ENCODE data around the gene KSR2. TPM values are rescaled to one million over a fixed set of nuclear protein-coding genes. Genes with fewer than 3 reads are reported as not detected.

Gene KSR2
- total and polyA plus RNA-seq, 9 donors, result under 0.01 to 0.14 (median 0.04) TPM; not detected in 3

- Histone ChIP-seq H3K9me3 (replicated peaks; ENCODE audit: control insufficient read depth, low read depth, low read length) (peaks cover 4% of the 10 kb centered on the region), H3K27me3 (ENCODE audit: control insufficient read depth, insufficient read depth, low read length) (peaks cover 2% of the 10 kb centered on the region), H3K27ac (ENCODE audit: low read length) (no peak overlapping the region), H3K4me3 (ENCODE audit: low read length) (no peak overlapping the region), H3K4me1 (ENCODE audit: control insufficient read depth, insufficient read depth, low read length) (no peaks in the 10 kb centered on the region), H3K36me3 (ENCODE audit: control insufficient read depth, insufficient read depth, low read length) (no peaks in the 10 kb centered on the region)
- WGBS (ENCODE audit: insufficient coverage), result 71% methylated on average over 7 of the region's 7 CpGs
- DNase-seq, result peak; percentile 79
Measured at GRCh38 chr12:117501076-117501869, 467.5 kb downstream of the KSR2 start.

GRCh38 chr12:117499759-117500485, 468.9 kb downstream of the KSR2 start:
- H3K27me3 ChIP-seq (ENCODE audit: control insufficient read depth, insufficient read depth, low read length), result peaks cover 2% of the 10 kb centered on the region
- no peak for DNase-seq
- no peak overlapping the region for H3K27ac ChIP-seq (ENCODE audit: low read length)
- peaks cover 4% of the 10 kb centered on the region for H3K9me3 ChIP-seq (replicated peaks; ENCODE audit: control insufficient read depth, low read depth, low read length)
- no peaks in the 10 kb centered on the region for H3K4me1 ChIP-seq (ENCODE audit: control insufficient read depth, insufficient read depth, low read length)
- 66% methylated on average over 8 of the region's 8 CpGs for WGBS (ENCODE audit: insufficient coverage)
- H3K4me3 ChIP-seq (ENCODE audit: low read length), result no peak overlapping the region
- H3K36me3 ChIP-seq (ENCODE audit: control insufficient read depth, insufficient read depth, low read length), result no peaks in the 10 kb centered on the region

- 100% methylated on average over 1 of the region's 3 CpGs for WGBS (ENCODE audit: insufficient coverage)
- DNase-seq, result no peak
Measured at GRCh38 chr12:117498880-117499279, 469.9 kb downstream of the KSR2 start.

GRCh38 chr12:117498256-117498655, 470.5 kb downstream of the KSR2 start:
- WGBS (ENCODE audit: insufficient coverage), result no CpG with 5 or more reads among the region's 2 CpGs
- no peaks in the 10 kb centered on the region for H3K4me1 ChIP-seq (ENCODE audit: control insufficient read depth, insufficient read depth, low read length)
- peaks cover 2% of the 10 kb centered on the region for H3K9me3 ChIP-seq (replicated peaks; ENCODE audit: control insufficient read depth, low read depth, low read length)
- no peaks in the 10 kb centered on the region for H3K36me3 ChIP-seq (ENCODE audit: control insufficient read depth, insufficient read depth, low read length)
- DNase-seq, result peak; percentile 24
- H3K4me3 ChIP-seq (ENCODE audit: low read length), result no peak overlapping the region
- peaks cover 4% of the 10 kb centered on the region for H3K27me3 ChIP-seq (ENCODE audit: control insufficient read depth, insufficient read depth, low read length)
- no peak overlapping the region for H3K27ac ChIP-seq (ENCODE audit: low read length)

More at GRCh38 chr12:117498880-117499279, 469.9 kb downstream of the KSR2 start:
- Histone ChIP-seq H3K4me1 (ENCODE audit: control insufficient read depth, insufficient read depth, low read length) (no peaks in the 10 kb centered on the region), H3K27me3 (ENCODE audit: control insufficient read depth, insufficient read depth, low read length) (peaks cover 4% of the 10 kb centered on the region), H3K36me3 (ENCODE audit: control insufficient read depth, insufficient read depth, low read length) (no peaks in the 10 kb centered on the region), H3K27ac (ENCODE audit: low read length) (no peak overlapping the region), H3K9me3 (replicated peaks; ENCODE audit: control insufficient read depth, low read depth, low read length) (peaks cover 4% of the 10 kb centered on the region), H3K4me3 (ENCODE audit: low read length) (no peak overlapping the region)

- no peak for DNase-seq
- Histone ChIP-seq H3K36me3 (ENCODE audit: control insufficient read depth, insufficient read depth, low read length) (no peaks in the 10 kb centered on the region), H3K9me3 (replicated peaks; ENCODE audit: control insufficient read depth, low read depth, low read length) (no peaks in the 10 kb centered on the region), H3K27me3 (ENCODE audit: control insufficient read depth, insufficient read depth, low read length) (peaks cover 4% of the 10 kb centered on the region), H3K4me3 (ENCODE audit: low read length) (no peak overlapping the region), H3K27ac (ENCODE audit: low read length) (no peak overlapping the region), H3K4me1 (ENCODE audit: control insufficient read depth, insufficient read depth, low read length) (no peaks in the 10 kb centered on the region)
- WGBS (ENCODE audit: insufficient coverage), result 51% methylated on average over 6 of the region's 7 CpGs
Measured at GRCh38 chr12:117497407-117497806, 471.4 kb downstream of the KSR2 start.

- H3K4me1 ChIP-seq (ENCODE audit: control insufficient read depth, insufficient read depth, low read length), result no peaks in the 10 kb centered on the region
- WGBS (ENCODE audit: insufficient coverage), result 11% methylated on average over 5 of the region's 8 CpGs
- H3K27ac ChIP-seq (ENCODE audit: low read length), result no peak overlapping the region
- peaks cover 3% of the 10 kb centered on the region for H3K27me3 ChIP-seq (ENCODE audit: control insufficient read depth, insufficient read depth, low read length)
- H3K36me3 ChIP-seq (ENCODE audit: control insufficient read depth, insufficient read depth, low read length), result no peaks in the 10 kb centered on the region
- H3K9me3 ChIP-seq (replicated peaks; ENCODE audit: control insufficient read depth, low read depth, low read length), result no peaks in the 10 kb centered on the region
- no peak overlapping the region for H3K4me3 ChIP-seq (ENCODE audit: low read length)
- DNase-seq, result no peak
Measured at GRCh38 chr12:117494833-117495655, 473.7 kb downstream of the KSR2 start.

- Histone ChIP-seq H3K4me1 (ENCODE audit: control insufficient read depth, insufficient read depth, low read length) (no peaks in the 10 kb centered on the region), H3K9me3 (replicated peaks; ENCODE audit: control insufficient read depth, low read depth, low read length) (no peaks in the 10 kb centered on the region), H3K36me3 (ENCODE audit: control insufficient read depth, insufficient read depth, low read length) (no peaks in the 10 kb centered on the region), H3K4me3 (ENCODE audit: low read length) (no peak overlapping the region), H3K27me3 (ENCODE audit: control insufficient read depth, insufficient read depth, low read length) (peaks cover 6% of the 10 kb centered on the region), H3K27ac (ENCODE audit: low read length) (no peak overlapping the region)
- WGBS (ENCODE audit: insufficient coverage), result 80% methylated on average over 2 of the region's 7 CpGs
- no peak for DNase-seq
Measured at GRCh38 chr12:117491711-117492110, 477.1 kb downstream of the KSR2 start.

GRCh38 chr12:117490130-117490529, 478.7 kb downstream of the KSR2 start:
- no peak overlapping the region for H3K4me3 ChIP-seq (ENCODE audit: low read length)
- H3K36me3 ChIP-seq (ENCODE audit: control insufficient read depth, insufficient read depth, low read length), result no peaks in the 10 kb centered on the region
- H3K9me3 ChIP-seq (replicated peaks; ENCODE audit: control insufficient read depth, low read depth, low read length), result no peaks in the 10 kb centered on the region
- H3K4me1 ChIP-seq (ENCODE audit: control insufficient read depth, insufficient read depth, low read length), result no peaks in the 10 kb centered on the region
- H3K27ac ChIP-seq (ENCODE audit: low read length), result no peak overlapping the region
- WGBS (ENCODE audit: insufficient coverage), result 80% methylated on average over 1 of the region's 3 CpGs
- no peak for DNase-seq
- peaks cover 6% of the 10 kb centered on the region for H3K27me3 ChIP-seq (ENCODE audit: control insufficient read depth, insufficient read depth, low read length)

GRCh38 chr12:117489671-117490070, 479.1 kb downstream of the KSR2 start:
- no peaks in the 10 kb centered on the region for H3K4me1 ChIP-seq (ENCODE audit: control insufficient read depth, insufficient read depth, low read length)
- no peaks in the 10 kb centered on the region for H3K36me3 ChIP-seq (ENCODE audit: control insufficient read depth, insufficient read depth, low read length)
- peaks cover 4% of the 10 kb centered on the region for H3K27me3 ChIP-seq (ENCODE audit: control insufficient read depth, insufficient read depth, low read length)
- no peaks in the 10 kb centered on the region for H3K9me3 ChIP-seq (replicated peaks; ENCODE audit: control insufficient read depth, low read depth, low read length)
- no peak overlapping the region for H3K27ac ChIP-seq (ENCODE audit: low read length)
- 100% methylated on average over 1 of the region's 3 CpGs for WGBS (ENCODE audit: insufficient coverage)
- H3K4me3 ChIP-seq (ENCODE audit: low read length), result no peak overlapping the region
- DNase-seq, result no peak
